ENCODE results near the gene SHD. TPM values are rescaled to one million over a fixed set of nuclear protein-coding genes. Genes with fewer than 3 reads are reported as not detected.
"Not testable (repeated sequence)": the region's sequence is repeated elsewhere in the genome, so short reads cannot be mapped to it uniquely, and the experiment has no call there.

SHD gene
- total RNA-seq, 1 experiment from 2014 or later: 0.53 TPM

DNA sequence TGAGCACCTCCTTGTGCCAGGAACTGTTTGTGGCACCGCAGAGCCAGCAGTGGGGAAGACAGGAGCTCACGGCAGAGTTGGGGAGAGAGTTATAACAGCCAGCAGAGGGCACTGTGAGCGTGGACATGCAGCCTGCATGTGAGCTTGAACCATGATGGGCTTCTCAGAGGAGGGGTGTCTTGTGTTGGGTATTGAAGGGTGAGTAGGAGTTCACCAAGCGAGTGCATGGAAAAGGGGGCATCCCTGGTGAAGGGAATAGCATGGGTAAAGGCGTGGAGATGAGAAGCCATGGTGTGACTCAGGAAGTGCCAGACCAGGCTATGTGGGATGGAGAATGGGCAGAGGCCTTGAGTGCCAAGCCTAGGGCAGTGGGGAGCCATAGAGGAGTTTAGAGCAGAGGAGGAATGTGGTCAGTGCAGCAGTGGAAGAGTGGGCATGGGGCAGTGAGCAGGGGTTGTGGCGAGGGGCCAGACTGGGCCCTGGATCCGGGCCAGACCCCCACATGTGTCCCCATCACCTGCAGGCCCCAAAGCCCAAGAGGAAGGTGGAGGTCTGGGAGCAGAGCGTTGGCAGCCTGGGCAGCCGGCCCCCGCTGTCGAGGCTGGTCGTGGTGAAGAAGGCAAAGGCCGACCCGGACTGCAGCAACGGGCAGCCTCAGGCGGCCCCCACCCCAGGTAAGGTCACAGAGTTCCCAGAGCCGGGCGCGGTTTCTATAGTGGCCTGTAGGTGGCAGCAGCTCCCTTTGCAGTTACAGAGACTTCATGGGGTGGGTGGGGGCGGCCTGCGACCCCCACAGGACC, 11.8 kb upstream of the SHD start:
- peak; percentile 72 for DNase-seq (ENCODE audit: low spot score)

DNA sequence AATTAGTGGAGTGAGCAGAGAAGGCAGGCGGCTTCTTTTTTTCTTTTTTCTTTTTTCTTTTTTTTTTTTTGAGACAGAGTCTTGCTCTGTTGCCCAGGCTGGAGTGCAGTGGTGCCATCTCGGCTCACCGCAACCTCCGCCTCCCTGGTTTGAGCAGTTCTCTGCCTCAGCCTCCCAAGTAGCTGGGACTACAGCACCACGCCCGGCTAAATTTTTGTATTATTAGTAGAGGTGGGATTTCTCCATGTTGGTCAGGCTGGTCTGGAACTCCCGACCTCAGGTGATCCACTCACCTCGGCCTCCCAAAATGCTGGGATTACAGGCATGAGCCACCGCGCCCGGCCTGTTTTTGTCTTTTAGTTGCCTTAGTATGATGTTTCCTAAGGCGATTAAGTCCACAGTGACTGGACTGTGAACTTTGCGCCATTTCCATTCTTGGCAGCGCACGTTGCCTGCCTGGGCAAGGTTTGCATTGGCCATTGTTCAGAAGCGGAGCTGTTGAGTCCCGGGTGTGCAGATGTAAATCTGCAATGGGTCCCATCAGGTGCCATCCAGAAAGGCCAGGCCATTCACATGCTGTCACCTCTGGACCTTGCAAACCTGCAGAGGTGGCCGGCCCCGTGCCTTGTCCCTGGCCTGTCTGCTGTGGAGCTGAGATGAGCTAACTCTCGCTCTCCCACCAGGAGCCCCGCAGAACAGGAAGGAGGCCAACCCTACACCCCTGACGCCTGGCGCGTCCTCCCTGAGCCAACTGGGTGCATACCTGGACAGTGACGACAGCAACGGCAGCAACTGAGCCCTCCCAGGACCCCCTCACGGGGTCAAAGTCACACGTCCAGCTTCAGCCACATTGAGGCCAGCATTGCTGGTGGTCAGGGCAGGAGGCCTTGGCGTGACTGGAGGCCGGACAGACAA, 10.9 kb upstream of the SHD start:
- DNase-seq (ENCODE audit: low spot score): no peak

DNA sequence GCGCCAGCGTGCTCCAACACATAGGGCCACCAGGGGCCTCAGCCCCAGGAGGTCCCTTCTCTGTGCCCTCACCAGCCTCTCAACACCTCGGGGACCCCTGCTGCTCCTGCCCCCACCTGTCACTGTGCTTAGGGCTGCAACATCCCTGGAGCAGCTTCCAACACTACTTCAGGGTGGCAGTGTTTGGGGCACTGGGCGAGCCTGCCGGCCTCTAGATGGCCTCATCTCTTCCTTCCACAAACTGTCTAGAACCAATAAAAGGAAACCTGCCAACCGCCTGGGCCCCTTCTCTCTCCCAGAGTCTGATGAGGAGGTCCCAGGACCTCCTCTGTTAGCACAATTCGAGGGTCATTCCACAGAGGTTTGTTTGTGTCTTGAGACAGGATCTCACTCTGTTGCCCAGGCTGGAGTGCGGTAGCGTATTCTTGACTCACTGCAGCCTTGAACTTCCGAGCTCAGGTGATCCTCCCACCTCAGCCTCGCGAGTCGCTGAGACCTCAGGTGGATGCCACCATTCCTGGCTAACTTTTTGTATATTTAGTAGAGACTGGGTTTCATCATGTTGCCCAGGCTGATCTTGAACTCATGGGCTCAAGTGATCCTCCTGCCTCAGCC, 10.1 kb upstream of the SHD start:
- DNase-seq (ENCODE audit: low spot score): no peak

DNA sequence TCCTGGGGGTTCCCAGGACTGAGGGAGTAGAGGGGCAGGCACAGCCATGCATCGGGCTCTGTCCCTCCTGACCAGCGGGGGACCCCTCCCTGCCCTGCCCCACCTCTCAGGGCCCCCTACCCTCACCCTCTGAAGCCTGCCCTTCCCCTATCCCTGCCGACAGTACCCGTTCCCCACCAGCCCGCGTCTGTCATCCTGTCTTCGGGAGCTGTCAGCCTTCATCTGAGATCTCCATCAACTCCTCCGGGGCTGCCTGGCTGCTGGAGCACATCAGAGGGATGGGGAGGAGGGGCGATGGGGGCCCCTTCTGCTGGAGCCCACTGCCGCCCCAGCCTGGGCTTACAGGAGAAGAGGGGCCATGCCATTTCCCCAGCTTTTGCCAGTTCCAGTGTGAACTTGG, 6.2 kb upstream of the SHD start:
- DNase-seq (ENCODE audit: low spot score): no peak

DNA sequence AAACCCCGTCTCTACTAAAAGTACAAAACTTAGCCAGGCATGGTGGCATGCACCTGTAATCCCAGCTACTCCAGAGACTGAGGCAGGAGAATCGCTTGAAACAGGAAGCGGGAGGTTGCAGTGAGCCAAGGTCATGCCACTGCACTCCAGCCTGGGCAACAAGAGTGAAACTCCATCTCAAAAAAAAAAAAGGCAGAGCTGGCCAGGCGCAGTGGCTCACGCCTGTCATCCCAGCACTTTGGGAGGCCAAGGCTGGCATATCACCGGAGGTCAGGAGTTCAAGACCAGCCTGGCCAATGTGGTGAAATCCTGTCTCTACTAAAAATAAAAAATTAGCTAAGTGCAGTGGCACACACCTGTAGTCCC, 4.8 kb upstream of the SHD start:
- not testable (repeated sequence) for DNase-seq (ENCODE audit: low spot score)

DNA sequence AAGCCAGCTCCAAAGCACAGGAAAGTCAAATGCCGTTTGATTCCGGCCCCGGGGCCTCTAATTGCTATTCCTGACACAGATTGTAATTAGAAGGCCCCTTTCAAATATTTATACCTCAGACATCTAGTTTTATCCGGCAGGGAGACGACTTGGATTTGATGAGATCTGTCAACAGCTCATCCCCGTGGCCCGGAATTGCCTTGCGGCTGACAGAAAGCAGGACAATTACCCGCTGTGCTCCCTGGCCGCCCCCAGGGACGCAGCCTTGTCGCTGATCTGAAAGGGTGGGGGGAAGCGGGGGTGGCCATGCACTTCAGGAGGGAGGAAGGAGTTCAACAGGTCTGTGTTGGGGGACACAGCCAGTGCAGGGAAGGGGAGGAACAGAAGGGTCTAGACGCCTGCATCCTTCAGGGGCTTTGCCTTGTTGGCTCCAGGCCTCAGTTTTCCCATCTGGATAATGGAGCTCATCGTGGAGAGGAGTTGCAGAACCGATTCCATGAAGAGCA, 1.8 kb upstream of the SHD start:
- no peak for DNase-seq (ENCODE audit: low spot score)

DNA sequence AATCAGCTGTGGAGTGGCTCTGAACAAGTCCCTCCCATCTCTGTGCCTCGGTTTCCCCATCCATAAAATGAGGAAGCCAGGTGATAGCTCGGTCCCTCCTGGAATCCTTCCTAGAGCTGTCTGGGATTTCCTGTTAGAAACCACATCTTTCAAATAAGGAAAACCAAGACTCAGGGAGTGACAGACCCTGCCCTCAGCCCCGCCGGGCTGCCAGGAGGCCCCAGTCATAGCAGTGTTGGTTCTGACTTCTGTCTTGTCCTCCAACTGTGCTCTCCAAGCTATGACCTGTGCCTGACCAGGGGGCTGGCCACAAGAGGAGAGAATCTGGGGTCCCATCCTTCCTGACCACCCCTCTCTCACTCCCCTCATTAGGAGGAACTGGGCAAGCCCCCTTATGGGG, 1.1 kb upstream of the SHD start:
- no peak for DNase-seq (ENCODE audit: low spot score)

DNA sequence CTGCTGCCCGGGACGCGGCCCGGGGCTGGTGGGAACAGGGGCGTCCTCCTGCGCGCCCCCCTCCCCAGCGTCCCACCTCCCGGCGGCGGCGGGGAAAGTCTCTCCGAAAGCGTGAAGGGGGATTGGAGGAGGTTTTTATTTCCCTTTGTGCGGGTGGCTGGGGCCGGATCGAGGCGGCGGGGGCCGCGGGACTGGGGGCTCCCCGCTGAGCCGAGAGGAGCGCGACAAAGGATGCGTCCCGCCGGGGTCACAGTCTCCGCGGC, 132 bp downstream of the SHD start:
- no peak for DNase-seq (ENCODE audit: low spot score)

DNA sequence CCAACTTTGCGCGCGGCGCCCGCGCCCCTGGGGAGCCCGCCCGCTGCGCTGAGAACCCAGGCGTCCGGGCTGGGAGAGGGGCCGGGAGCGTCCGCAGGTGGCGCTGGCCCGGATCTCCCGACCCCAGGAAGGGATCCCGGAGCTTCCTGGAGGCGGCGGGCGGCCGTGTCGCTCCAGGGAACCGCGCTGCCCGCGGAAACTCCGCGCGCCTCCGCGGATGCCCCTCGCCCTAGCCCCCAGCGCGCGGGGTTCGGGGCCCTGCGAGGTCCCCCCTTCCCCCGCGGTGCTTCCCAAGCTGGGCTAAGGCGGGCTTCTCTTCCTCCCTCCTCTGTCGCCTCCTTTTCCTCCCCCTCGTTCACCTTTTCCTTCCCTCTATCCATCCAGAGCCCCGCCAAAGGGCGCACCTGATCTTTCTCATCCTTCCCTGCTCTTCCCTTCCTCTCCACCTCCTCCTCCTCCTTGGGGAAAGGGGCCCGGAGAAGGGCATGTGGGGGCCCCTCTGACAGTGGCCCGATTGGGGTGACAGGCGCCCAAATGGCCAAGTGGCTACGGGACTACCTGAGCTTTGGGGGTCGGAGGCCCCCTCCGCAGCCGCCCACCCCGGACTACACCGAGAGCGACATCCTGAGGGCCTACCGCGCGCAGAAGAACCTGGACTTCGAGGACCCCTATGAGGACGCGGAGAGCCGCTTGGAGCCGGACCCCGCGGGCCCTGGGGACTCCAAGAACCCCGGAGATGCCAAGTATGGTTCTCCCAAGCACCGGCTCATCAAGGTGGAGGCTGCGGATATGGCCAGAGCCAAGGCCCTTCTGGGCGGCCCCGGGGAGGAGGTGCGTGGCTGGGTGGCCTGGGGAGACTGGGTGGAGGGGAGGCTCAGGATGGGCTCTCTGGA, 710 bp downstream of the SHD start:
- DNase-seq (ENCODE audit: low spot score): no peak

DNA sequence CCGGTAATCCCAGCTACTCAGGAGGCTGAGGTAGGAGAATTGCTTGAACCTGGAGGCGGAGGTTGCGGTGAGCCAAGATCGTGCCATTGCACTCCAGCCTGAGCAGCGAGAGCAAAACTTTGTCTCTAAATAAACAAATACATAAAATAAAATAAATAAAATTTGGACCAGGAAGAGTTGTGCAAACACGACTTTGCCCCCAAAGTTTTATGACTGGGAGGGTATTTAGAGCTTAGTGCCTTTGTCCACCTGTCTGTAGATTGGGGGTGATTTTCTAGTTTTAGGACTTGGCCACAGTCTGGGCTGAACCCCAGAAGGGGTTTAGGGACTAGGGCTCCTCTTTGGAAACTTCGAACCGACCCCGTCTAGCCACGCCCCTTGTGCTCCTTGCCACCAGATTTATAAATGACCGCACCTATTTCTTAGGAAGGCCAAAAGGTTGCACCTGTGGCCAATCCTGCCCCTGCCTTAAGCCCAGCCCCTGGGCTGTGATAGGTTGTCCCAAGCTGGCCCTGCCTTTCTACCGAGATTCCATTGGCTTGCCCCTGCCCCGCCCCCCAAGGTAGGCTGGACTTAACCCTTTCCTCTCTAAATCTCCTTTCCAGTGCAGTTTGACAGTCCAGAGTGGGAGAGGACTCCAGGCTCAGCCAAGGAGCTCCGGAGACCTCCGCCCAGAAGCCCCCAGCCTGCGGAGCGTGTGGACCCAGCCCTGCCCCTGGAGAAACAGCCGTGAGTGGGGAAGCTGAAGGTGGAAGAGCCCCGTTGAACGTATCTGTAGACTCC, 5.3 kb downstream of the SHD start:
- peak; percentile 34 for DNase-seq (ENCODE audit: low spot score)

DNA sequence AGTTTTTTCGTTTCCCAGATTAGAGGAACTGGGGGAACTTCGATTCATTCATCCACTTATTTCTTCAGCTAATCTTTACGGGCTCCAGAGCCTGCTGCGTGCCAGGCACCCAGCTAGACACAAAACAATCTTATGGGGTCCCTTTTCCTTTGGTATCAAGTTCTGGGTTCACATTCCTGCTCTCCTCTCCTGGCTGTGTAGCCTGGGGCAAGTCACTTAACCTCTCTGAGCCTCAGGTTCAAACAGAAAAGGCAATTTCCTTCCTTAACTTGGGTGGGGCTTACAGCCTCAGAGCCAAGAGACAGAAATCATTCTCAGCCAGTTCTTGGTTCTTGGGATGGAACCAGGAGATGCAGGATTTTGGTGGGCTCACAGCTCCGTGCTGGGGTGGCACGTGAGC, 5.9 kb downstream of the SHD start:
- DNase-seq (ENCODE audit: low spot score): no peak

DNA sequence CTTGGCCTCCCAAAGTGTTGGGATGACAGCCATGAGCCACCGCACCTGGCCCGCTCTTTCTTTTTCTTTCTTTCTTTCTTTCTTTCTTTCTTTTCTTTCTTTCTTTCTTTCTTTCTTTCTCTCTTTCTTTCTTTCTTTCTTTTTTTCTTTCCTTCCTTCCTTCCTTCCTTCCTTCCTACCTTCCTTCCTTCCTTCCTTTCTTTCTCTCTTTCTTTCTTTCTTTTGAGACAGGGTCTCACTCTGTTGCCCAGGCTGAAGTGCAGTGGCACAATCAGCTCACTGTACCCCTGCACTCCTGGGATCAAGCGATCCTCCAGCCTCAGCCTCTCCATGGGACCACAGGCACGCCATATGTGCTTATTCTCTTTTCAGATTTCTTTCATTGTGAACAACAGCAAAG, 7.1 kb downstream of the SHD start:
- DNase-seq (ENCODE audit: low spot score): not testable (repeated sequence)

DNA sequence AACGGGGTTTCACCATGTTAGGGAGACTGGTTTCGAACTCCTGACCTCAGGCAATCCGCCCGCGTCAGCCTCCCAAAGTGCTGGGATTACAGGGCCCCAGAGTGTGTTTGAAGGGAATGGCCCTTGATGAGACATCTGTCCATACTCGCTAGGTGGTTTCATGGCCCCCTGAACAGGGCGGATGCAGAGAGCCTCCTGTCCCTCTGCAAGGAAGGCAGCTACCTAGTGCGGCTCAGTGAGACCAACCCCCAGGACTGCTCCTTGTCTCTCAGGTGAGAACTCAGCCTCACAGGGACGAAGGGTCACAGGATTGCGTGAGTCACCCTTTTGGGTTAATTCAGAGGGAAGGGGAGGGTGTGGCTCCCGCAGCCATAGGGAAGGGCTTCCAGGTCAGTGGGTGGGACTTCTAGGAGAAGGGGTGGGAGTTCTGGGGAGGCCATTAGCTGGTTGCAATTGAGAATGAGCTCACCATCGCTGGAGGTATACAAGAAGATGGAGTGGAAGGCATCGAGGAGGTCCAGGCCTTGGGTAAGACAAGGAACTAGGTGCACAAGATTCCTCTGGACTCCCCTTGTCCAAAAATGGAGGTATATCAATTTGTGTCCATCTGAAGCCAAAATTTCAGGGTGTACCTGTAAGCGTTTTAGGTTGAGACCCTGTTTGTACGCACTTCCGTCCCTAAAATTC, 9.2 kb downstream of the SHD start:
- peak; percentile 28 for DNase-seq (ENCODE audit: low spot score)

DNA sequence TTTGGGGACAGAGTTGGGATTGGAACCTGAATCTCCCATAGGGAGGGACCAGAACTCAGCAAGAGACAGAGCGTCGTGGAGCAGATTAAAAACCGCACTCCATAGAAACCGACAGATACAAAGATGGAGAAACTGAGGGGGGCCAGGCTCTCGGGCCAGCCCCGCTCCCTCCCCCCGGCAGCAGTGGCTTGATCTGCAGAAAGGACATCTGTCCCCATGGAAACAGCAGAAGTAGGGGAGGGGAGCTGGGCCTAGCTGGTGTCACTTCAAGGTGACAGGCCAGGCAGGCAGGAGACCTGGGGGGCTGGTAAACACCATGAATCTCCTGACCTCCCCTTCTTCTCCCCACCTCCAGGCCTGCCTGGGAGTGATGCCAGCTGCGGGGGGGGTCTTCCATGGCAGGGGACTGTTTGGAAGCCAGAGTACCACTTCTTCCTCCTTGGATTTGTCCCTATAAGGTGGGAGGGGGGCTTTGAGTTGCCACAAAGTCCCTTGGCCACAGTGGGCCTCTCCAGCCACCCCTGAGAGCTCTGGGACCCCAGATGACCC, 12.2 kb downstream of the SHD start:
- no peak for DNase-seq (ENCODE audit: low spot score)

DNA sequence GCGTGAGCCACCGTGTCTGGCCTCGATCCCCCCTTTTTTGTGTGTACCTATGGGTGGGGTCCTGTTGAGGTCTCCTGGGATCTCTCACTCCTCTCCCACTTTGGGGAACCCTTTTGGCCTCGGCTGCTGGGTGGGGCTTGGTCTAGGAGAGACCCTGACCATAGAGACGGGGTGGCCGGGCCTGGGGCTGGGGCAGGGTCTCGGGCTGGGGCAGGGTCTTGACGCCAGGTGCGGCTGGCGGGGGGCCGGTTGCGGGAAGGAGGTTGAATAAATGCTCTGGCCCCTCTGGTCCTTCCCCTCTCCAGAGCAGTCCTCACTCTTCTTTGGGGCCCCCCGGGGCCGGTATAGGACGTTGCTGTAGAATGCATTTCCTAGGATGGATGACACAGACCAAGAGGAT, 13.4 kb downstream of the SHD start:
- DNase-seq (ENCODE audit: low spot score): no peak

DNA sequence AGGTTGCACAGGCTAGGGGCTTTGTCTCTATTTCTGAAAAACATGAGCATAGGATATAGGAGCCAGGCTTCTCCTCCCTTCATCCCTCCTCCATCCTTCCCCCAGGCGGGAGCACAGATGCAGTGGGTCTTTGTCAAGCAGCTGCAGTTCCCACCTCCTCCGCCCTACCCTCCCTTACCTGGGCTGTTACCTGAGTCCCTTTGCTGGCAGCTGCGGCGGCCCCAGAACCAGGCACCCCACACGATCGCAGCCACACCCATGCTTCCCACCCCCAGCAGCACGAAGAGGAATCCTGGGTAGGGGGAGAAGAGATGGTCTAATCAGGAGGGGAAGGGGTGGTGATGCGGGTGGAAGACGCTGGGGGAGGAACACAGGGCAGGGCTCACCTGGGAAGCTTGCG, 15.3 kb downstream of the SHD start:
- DNase-seq (ENCODE audit: low spot score): no peak

DNA sequence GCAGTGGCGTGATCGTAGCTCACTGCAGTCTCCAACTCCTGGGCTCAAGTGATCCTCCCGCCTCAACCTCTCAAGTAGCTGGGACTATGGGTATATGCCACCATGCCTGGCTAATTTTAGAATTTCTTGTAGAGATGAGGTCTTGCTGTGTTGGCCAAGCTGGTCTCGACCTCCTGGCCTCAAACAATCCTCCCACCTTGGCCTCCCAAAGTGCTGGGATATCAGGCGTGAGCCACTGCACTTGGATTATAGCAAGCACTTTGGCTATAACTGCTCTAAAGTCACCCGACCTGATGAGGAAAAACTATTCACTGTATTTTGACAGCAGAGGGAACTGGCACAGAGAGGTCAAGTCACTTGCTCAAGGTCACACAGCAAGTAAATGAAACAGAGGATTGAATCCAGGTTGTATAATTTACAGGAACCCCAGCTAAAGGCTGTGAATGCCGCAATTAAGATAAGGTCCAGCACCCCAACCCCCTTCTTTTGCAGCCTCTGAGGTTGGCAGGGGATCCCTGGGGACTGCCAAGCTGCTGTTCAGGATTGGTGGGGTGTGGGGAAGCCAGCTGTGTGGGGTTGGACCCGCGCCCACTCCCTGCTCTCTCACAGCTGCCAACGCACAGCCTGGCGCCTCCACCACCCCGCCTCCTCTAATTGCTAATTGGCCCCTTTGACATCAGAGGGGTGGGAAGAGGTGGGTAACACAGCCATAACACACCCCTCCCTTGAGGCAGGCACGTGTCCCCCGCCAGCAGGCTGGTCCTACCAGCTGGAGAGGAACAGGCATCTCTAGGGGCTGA, 17.1 kb downstream of the SHD start:
- no peak for DNase-seq (ENCODE audit: low spot score)

DNA sequence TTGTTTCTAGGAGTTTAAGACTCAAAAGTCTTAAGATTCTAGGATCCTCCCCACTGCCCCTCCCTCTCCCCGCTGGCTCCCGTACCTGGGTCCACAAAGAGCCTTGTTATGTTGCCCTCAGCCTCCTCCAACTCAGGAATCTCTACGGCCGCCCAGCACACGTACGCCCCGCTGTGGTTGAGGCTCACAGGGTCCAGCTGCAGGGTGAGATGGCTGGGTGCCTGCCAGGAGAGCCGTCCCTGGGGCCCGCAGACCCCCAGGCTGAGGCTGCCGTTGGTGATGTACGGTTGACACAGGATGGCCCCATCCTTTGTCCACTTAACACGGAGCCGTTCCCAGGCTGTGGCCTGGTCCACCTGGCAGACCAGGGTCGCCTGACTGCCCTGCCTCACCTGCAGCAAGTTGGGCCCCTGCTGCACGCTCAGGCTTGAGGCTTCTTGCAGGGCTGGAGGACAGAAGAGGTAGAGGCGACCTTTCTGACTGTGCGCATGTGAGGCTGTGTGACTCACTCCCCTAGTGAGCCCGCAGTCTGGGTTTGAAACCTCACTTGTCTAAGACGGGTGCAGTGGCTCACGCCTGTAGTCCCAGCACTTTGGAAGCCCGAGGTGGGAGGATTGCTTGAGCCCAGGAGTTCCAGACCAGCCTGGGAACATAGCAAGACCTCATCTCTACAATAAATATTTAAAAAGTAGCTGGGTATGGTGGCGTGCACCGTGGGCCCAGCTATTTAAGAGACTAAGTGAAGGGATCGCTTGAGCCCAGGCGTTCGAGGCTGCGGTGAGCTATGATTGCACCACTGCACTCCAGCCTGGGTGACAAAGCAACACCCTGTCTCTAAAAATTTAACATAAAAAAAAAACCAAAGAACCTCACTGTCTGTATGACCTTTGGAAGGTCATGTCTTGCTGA, 19.1 kb downstream of the SHD start:
- DNase-seq (ENCODE audit: low spot score): no peak
